ENCODE measurements around the gene BLNK.
A peak's percentile ranks its signal among the peaks of the same experiment; 100 is the strongest.

Gene BLNK

GRCh38 chr10:96260014-96260413 is 11.4 kb downstream of the BLNK start:
- no peak for DNase-seq

- DNase-seq = no peak
These were observed 12.2 kb downstream of the BLNK start for GRCh38 chr10:96259150-96259549.

DNA sequence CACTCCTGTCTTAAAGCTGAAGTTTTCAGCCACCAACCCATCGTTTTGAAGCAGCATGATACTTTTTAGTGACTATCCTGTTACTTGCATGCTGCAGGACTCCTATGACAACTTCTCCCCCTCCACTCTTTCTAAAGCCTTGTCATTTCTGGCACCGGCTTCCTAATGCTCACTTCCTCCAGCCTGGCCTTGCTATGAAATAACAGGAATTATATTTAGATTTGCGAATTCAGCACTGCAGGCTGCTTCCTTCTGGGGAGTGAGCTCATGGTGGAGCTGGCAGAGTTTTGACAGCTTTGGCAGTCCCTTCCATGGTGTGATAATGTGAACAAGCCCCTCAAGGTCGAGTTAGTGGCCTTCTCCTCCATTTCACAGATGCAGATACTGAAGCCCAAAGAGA is 13.4 kb downstream of the BLNK start:
- DNase-seq = no peak

GRCh38 chr10:96255549-96256333 is 15.6 kb downstream of the BLNK start:
- no peak for DNase-seq

DNA sequence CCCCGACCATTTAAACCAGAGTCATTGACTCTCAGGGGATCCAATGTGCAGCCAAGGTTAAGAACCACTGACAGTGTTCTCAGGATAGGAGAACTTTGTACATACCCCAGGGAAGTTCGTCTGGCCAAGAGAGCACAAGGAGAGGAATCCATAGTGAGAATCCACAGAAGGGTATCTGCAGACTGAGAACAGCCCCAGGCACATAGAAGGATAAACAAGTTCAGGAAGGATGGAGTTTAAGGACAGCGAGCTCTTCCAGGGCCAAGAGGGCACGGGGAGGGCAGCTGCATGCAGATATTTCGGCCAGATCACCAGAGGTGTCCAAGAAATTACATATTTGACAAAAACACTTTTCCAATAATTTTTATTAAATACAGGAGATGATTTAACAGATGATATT is 16.4 kb downstream of the BLNK start:
- DNase-seq = no peak

DNA sequence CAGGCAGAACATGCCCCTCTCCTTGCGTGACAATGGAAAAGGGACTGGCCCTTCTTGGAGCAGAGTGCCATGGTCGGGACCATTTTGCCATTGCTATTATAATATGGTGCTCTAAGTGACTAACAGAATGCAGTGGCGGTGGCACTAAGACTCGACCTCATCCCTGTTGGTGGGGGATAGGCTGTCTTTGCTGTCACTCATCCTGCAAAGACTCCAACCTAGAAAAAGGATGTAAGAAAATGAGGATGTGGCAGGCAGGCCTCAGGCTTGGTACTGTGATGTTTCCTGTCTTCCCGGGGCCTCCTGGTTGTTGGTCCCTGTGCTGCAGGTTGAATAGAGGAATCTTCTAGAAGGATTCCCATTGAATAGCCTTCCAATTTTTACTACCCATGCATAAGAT is 18.6 kb downstream of the BLNK start:
- no peak for DNase-seq

- no peak for DNase-seq
These were observed 21.0 kb downstream of the BLNK start for GRCh38 chr10:96250349-96250748.

- DNase-seq = no peak
These were observed 22.1 kb downstream of the BLNK start for GRCh38 chr10:96249264-96249663.

GRCh38 chr10:96244354-96244753 is 27.0 kb downstream of the BLNK start:
- DNase-seq = no peak

GRCh38 chr10:96243296-96243695 is 28.1 kb downstream of the BLNK start:
- no peak for DNase-seq

- no peak for DNase-seq
These were observed 28.5 kb downstream of the BLNK start for GRCh38 chr10:96242822-96243221.

- no peak for DNase-seq
These were observed 32.4 kb downstream of the BLNK start for GRCh38 chr10:96238646-96239623.

- DNase-seq = no peak
These were observed 34.5 kb downstream of the BLNK start for GRCh38 chr10:96236876-96237275.

- DNase-seq = no peak
These were observed 35.3 kb downstream of the BLNK start for GRCh38 chr10:96236090-96236478.

DNA sequence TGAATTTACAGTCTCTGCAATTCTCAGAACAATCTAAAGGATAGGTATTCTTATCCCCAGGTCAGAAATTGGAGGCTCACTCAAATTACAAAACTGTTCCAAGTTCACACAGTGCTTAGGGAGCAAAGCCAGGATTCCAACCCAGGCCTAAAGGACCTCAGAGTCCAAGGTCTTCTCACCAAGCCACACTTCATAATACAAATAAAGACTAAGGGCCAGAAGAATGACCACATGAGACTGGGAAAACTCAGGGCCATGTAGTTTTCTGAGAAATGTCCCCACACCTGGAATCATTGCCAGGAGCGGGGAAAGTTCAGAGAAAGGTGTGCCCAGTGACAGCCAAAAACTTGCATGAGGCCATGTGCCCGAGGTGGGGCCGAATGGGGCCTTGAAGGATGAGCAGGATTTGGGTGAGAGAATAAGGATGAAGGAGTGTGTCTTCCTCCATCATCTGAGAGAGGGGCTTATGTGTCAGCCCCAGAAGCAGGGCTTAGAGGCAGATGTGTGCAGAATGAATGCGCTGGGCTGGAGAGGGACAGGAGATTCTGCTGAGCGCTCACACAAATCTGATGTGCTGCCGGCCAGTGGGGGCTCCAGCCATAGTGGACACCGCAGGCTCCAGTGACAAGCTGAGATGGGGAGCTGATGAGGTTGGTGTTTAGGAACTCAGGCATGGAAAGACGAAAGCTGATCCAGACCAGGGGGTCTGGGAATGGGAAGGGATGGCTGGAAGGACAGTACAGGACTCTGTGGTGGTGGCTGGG is 35.9 kb downstream of the BLNK start:
- DNase-seq = no peak

GRCh38 chr10:96233959-96234358 is 37.4 kb downstream of the BLNK start:
- no peak for DNase-seq

DNA sequence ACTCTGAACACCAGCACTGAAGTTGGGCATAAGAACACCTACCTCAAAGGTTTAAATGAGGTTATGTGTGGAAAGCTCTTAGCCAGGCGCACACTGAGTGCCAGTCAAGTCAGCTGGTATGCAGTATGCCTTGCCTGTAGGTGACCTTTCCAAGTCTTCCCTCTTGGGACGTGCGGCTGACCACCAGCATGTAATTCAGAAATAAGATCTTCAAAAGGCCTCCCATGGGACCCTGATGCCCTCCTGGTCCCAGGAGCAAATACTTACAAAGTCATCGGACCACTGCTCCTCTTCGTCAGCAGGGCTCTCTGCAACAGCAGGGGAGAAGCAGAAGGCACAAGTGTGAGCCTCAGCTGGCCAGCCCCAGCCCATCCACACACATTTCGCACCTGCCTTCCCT is 40.8 kb downstream of the BLNK start:
- DNase-seq = no peak

- DNase-seq = peak; percentile 54 to 70
These were observed 41.8 kb downstream of the BLNK start for GRCh38 chr10:96229568-96230030.

GRCh38 chr10:96228408-96228994 is 42.9 kb downstream of the BLNK start:
- no peak for DNase-seq

GRCh38 chr10:96227206-96227605 is 44.2 kb downstream of the BLNK start:
- DNase-seq = no peak

DNA sequence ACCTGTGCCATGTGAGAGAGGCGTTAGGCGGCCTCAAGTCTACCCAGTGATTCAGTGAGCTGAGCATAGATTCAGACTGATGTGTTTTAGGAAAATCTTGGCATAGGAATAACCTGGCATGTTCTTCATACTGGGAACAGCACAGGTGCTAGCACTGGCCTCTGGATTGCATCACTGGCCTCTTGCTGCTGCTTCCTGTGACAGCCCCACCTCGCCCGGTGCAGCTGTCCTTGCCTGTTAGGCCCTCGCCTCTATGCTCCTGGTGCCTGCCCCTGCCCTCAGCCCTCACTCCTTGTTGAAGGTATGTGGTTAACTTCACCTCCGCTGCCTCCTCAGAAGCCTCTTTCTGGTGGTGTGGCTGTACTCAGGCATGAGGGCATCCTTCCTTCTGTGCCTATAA is 46.2 kb downstream of the BLNK start:
- no peak for DNase-seq

DNA sequence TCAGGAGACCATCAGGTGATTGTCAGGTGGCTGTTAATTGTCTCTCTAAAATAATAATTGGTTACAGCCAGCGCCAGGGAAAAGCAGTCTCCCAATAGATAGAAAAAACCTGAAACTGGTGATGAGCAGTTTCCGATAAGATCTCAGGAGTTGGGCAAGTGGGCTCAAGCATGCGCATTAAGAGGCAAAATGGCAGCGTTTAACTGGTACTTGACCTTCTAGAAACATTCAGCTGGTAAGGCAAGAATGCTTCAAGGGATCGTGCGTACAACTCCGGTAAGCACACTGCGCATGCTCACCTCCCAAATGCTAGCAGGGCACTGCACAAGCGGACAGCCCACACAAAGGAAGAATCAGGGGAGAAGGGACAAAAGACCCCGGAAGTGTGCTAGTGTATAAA is 48.5 kb downstream of the BLNK start:
- no peak for DNase-seq

GRCh38 chr10:96222441-96222840 is 48.9 kb downstream of the BLNK start:
- DNase-seq = no peak
